Diencephalon (tissue), 1 donor: Measurements from ENCODE around the gene AJAP1. TPM values are rescaled to one million over a fixed set of nuclear protein-coding genes. Genes with fewer than 3 reads are reported as not detected.

Experiments
- total RNA-seq: library from RNA; depleted of rRNA; stranded (reverse); fragments of >200 nt; gene quantifications from one replicate; pipeline ENCODE4 v1.2.3, GENCODE V29; 2014

Gene AJAP1
- total RNA-seq, result 25.4 TPM

DNA sequence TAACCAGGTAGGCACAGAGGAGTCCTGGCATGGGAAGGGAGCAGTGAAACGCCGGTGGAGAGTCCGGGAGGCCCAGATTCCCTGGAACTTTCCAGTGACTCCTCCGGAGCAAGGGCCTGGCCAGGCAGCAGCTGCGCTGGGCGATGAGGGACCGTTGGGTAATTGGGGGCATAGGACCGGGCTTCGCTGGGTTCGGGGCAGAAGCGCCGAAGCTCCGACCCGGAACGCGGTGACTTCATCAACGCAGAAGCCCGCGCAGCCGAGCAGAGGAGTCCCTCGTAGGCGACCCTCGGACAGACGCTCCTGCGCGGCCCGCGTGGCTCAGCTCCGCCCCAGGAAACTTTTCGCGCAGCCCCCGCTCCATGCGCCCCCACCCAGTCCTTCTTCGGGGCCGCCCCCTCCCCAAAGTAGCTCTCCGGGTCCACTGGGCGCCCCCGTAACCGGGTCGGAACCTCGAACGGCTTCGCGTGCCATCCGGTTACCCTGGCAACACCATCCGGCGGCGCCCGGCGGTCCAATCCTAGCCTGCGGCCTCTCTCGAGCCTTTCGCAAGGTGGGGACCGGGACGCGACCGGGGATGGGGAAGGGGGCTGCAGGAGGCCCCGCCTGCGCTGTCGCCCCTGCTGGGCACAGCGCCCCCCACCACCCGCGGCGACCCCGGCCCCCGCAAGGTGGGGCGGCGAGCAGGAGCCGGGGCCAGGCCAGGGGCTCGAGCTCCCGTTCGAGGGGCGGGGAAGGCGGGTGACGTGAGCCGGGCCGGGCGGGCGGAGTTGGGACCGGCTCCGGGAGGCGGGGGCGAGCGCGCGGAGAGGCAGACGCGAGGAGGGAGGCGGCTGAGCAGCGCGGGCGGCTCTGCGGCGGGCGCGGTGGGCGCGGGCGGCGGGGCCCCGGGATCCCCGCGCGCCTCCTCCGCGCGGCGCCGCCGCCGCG is at the start of gene AJAP1:
Gene AJAP1 (plus strand): TSS at position 814 of the 930 bp plus-strand sequence. CDS start 817 bp downstream, outside the sequence.

